Epithelial cell of proximal tubule (primary cell): ENCODE measurements around the gene ROBO2. TPM values are rescaled to one million over a fixed set of nuclear protein-coding genes. Genes with fewer than 3 reads are reported as not detected.
A peak's percentile ranks its signal among the peaks of the same experiment; 100 is the strongest.

ENCODE experiments used
- DNase-seq: peaks from one replicate; pipeline ENCODE4 v3.0.0-alpha.2; 2011; ENCODE audit warnings: low read depth
- H3K4me3 ChIP-seq: 2 replicates; pipeline ENCODE4 v1.5.1; 2011; ENCODE audit warnings: low read depth, mild to moderate bottlenecking, low read length
- total RNA-seq: library from RNA; depleted of rRNA; stranded (reverse); fragments of >200 nt; gene quantifications from 2 replicates; pipeline ENCODE4 v1.2.3, GENCODE V29; 2015
- TF ChIP-seq, protein P1 (sequence below): conservative IDR thresholded peaks from 2 replicates; pipeline ENCODE4 v1.5.1; 2012; ENCODE audit warnings: low read depth, mild to moderate bottlenecking, low read length

The ROBO2 gene
- total RNA-seq, 1 donor from 2014 or later, result 0.52 TPM

DNA sequence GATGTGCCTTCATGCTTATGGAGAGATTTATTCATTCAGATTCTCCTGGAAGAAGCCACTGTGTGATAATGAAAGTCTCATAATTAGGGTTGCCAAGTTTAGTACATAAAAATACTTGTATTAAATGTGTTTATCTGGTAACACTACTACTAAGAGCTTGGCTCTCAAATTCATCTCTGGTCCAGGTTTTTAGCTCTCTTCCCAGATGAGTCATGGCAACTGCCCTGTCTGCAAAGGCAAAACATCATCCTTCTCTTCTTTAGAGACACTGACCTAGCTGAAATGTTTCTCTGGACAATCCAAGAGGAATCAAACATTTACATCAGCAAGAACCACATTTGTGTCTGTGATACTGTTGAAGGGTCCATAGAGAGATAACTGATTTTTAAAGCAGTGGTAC, 269.6 kb downstream of the ROBO2 start:
- no peak for DNase-seq
- H3K4me3 ChIP-seq, result no peak overlapping the region
- TF ChIP-seq, protein P1, sequence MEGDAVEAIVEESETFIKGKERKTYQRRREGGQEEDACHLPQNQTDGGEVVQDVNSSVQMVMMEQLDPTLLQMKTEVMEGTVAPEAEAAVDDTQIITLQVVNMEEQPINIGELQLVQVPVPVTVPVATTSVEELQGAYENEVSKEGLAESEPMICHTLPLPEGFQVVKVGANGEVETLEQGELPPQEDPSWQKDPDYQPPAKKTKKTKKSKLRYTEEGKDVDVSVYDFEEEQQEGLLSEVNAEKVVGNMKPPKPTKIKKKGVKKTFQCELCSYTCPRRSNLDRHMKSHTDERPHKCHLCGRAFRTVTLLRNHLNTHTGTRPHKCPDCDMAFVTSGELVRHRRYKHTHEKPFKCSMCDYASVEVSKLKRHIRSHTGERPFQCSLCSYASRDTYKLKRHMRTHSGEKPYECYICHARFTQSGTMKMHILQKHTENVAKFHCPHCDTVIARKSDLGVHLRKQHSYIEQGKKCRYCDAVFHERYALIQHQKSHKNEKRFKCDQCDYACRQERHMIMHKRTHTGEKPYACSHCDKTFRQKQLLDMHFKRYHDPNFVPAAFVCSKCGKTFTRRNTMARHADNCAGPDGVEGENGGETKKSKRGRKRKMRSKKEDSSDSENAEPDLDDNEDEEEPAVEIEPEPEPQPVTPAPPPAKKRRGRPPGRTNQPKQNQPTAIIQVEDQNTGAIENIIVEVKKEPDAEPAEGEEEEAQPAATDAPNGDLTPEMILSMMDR, result no peak

DNA sequence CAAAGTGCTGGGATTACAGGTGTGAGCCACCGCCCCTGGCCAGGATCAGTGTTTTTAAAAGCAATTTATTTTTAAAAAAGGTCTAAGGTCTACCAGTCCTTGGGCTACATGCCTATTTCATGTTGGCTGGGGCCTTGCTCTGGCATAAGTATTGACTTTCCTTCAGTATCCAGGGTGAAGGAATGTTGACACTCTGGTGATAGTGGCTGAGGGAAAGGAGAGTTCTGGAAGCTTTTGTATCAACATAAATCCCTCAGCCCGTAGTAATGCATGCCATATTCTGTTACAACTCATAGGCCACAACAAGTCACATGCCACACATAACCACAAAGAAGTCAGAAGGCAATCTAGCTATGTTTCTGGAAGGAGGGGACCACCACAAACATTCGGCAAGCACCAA, 273.9 kb downstream of the ROBO2 start:
- no peak overlapping the region for H3K4me3 ChIP-seq
- TF ChIP-seq, protein P1, result no peak
- no peak for DNase-seq

DNA sequence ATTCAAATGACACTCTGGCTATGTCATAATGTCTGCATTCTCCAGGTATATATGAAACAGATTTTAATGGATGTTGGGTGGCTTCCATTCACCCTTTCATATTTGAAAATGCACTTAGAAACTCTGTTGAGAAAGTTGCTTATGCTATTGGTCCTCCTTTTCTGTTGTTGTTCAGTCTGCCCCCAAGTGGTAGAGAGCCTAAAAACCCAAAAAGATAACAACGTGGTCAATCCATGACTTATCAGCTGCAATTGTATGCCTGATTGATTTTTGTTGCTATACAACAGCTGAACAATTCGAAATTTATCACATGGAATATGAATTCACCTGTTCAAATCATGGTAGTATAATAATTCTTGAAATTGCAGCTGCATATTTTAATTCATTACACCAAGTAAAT, 279.8 kb downstream of the ROBO2 start:
- no peak for DNase-seq
- TF ChIP-seq, protein P1, result peak; percentile 59
- H3K4me3 ChIP-seq, result no peak overlapping the region

DNA sequence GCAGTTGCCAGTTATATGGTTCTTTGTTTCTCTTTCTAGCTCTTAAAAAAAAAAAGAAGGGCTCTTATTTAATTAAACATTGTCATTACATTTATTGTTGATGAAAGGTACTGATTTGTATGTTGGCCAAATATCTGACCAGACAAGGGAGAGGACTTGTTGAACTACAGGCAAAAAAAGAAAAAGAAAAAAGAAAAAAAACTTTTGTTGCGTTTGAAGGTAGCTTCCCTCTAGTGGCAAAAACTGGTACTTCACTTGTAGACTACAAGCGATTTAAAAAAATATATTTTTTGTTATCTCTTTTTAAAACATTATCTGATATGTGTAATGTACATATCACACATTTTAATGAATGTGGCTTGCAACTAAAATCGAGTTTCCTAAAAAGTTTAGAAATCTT, 280.6 kb downstream of the ROBO2 start:
- no peak overlapping the region for H3K4me3 ChIP-seq
- no peak for DNase-seq
- TF ChIP-seq, protein P1, result peak; percentile 71

DNA sequence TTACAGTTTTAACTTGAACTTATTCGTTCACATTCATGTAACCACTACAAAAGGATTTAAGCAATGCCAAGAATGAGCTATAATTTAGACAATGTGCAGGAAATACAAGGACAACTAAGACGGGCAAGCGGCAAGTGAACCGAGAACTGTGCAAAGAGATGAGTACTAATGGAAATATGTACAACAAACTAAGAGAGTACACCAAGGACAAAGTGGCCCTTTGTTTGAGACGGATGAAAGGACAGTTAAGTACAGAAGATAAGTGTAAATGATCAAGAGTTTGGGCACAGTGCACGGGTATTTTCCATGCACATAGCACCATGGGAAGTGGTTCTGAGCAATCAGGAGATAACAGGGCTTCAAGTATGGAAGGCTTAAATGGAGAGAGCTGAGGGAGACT, 281.7 kb downstream of the ROBO2 start:
- H3K4me3 ChIP-seq, result no peak overlapping the region
- TF ChIP-seq, protein P1, result no peak
- DNase-seq, result no peak

DNA sequence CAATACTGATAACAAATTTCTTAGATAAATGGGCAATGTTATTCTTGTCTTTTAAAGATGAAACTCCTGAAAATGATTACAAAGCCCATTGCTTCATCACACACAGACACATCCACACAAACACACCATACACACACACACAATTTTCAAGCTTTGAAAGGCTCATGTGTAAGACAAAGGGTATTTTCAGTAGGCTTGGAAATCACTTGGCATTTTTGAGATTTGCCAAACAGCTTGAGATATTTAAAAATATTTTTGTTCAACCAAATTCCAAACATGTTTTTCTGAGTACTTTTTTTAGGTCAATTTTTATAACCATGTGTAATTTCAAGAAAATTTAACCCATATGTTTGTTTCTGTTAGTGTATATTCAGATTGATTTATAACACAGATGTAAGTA, 283.7 kb downstream of the ROBO2 start:
- DNase-seq, result no peak
- TF ChIP-seq, protein P1, result no peak
- no peak overlapping the region for H3K4me3 ChIP-seq

DNA sequence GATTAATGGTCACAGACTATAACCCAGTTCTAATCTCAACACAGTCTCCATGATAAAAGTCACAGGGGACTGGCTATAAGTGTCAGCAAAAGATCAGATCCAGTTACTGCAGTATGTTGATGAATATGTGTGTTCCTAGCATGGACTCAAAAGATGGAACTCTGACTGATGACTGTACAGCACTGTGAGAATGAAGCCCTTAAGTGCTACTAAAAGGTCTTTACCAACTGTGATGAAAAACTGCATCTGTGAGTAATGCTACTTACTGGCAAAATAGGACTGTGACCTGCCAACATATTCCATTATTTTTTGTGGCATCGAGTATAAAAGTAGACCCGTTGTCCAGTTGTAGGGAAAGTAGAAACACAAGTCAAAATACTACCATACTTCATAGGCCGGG, 284.2 kb downstream of the ROBO2 start:
- TF ChIP-seq, protein P1, result no peak
- no peak for DNase-seq
- no peak overlapping the region for H3K4me3 ChIP-seq
